ENCODE results near the gene SP5. TPM values are rescaled to one million over a fixed set of nuclear protein-coding genes. Genes with fewer than 3 reads are reported as not detected.

Gene SP5
- total and polyA plus RNA-seq, 9 of the 15 experiments (the other 6 are each of a cell fraction or from before 2014, with no cell fraction given): 0.03 to 1.7 (median 0.16) TPM; not detected in 1

DNA sequence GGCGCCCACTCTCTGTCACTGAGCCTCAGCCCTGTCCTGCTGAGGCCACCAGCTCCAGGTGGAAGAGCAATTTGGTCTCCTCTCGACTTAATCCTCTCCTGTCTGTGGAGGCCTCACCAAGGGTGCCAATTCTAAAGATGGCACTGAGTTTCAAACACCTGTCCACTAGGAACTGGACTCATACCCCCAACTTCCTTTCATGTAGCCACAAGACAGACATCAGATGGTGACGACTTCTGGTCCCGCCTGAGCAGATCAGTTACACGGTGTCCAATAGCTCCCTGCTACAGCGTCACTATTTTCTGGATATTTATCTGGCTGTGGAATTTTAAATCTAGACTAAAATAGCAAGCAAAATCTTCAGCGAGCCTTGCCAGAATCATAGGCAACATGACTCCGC, 24.5 kb upstream of the SP5 start:
- FAIRE-seq: no peak
- TF ChIP-seq DACH1 (IDR thresholded peaks at IDR 0.05; ENCODE audit: partially characterized antibody) (no peak), ZNF398 (CRISPR knock-in tag; IDR thresholded peaks at IDR 0.05) (no peak), PKNOX1 (IDR thresholded peaks at IDR 0.05) (no peak), RBBP5 (IDR thresholded peaks at IDR 0.05; ENCODE audit: borderline replicate concordance, insufficient read depth, low read length, poor library complexity, severe bottlenecking) (no peak), ZNF655 (CRISPR knock-in tag; IDR thresholded peaks at IDR 0.05) (no peak), POLR2A (conservative IDR thresholded peaks at IDR 0.05) (no peak), NR2F6 (CRISPR knock-in tag; IDR thresholded peaks at IDR 0.05) (no peak), NR3C1 (CRISPR knock-in tag; IDR thresholded peaks at IDR 0.05) (no peak), TARDBP (IDR thresholded peaks at IDR 0.05) (no peak), DIDO1 (tag; IDR thresholded peaks at IDR 0.05; ENCODE audit: low read depth) (no peak), TCFL5 (CRISPR knock-in tag; conservative IDR thresholded peaks at IDR 0.05) (no peak), AFF1 (IDR thresholded peaks at IDR 0.05; ENCODE audit: low read depth in 1 of 2, partially characterized antibody in 2 of 2) (no peak), MEF2D (tag; conservative IDR thresholded peaks at IDR 0.05; ENCODE audit: low read depth) (no peak)
- intact Hi-C loops (cut with micrococcal nuclease): no loop called here

More for the DNA sequence above, 24.5 kb upstream of the SP5 start:
- no TSS peak for BruUV-seq (replicated peaks)
- 46% methylated on average over 8 of the region's 8 CpGs for WGBS (ENCODE audit: insufficient coverage, low coverage, missing lambda C conversion rate)
- Histone ChIP-seq H3K4me3 (no peak overlapping the region), H3K9ac (ENCODE audit: insufficient read depth in 1 of 2, low read depth in 2 of 2, low read length in 2 of 2) (no peak overlapping the region), H3K27ac (ENCODE audit: extremely low read depth, low read depth, low read length) (no peak overlapping the region), H3K27me3 (ENCODE audit: control insufficient read depth in 2 of 2, insufficient read depth in 2 of 2, low read length in 2 of 2) (no peaks in the 10 kb centered on the region), H3K79me2 (ENCODE audit: control insufficient read depth, insufficient read depth, low read length) (no peaks in the 10 kb centered on the region), H3K4me1 (replicated peaks in 1 of 2; ENCODE audit: control insufficient read depth in 2 of 2, insufficient read depth in 2 of 2, low read length in 2 of 2) (no peaks in the 10 kb centered on the region; a peak in 1 of 5 replicates), H3K9me3 (replicated peaks; ENCODE audit: control insufficient read depth, insufficient read depth, low read depth, low read length) (no peaks in the 10 kb centered on the region), H2AFZ (ENCODE audit: low read depth, low read length) (no peak overlapping the region), H4K20me1 (replicated peaks; ENCODE audit: control insufficient read depth, insufficient read depth, low read length) (no peaks in the 10 kb centered on the region), H3K4me2 (ENCODE audit: insufficient read depth, low read length) (no peak overlapping the region), H3K36me3 (ENCODE audit: control insufficient read depth, insufficient read depth, low read length) (no peaks in the 10 kb centered on the region), H3K9me1 (ENCODE audit: control insufficient read depth, insufficient read depth, low read length) (no peaks in the 10 kb centered on the region)
- no peak for DNase-seq (ENCODE audit: extremely low read depth in 1 of 4, low spot score in 3 of 4)
- ChIA-PET POLR2A (interaction anchor here (0.9 to 1.7 kb wide), 2 partner anchors 9 to 50 kb away, joined by 3 read pairs; no protein-coding TSS in a partner anchor), CTCF (ENCODE audit: low intra/inter-chr PET ratio) (no interaction called here)
- ATAC-seq: no peak
- in situ Hi-C loops (cut with MboI): no loop called here
